IMR-90 (cell line): ENCODE data around the gene SLC7A9. TPM values are rescaled to one million over a fixed set of nuclear protein-coding genes. Genes with fewer than 3 reads are reported as not detected.

Experiments
- ATAC-seq: fragments of 200-7000 bp; cut with Tn5 transposase; 2 replicates; pipeline ENCODE4 v1.9.1; 2020; ENCODE audit warnings: low read depth, mild to moderate bottlenecking, moderate library complexity
- BruUV-seq: library from RNA; stranded (reverse); fragments of 400-500 nt; replicated peaks from 2 replicates; lab custom pipeline; 2021; lab: Mats Ljungman, UMichigan
- CTCF ChIA-PET: fragments of 300-600 bp; formaldehyde crosslinking; extraction: SDS; loops from one replicate; lab custom pipeline; 2021; ENCODE audit warnings: antibody characterized with exemption; lab: Yijun Ruan, JAX
- POLR2A ChIA-PET: fragments of 300-600 bp; sonication (Branson Sonifier 250); formaldehyde crosslinking; loops from one replicate; lab custom pipeline; 2022; ENCODE audit warnings: antibody characterized with exemption; ENCODE audit not compliant: unreplicated experiment; lab: Charles Lee
- DNase-seq: peaks from one replicate; pipeline ENCODE4 v3.0.0; 2013
- H2AFZ ChIP-seq: replicated peaks from 2 replicates; pipeline ENCODE3; 2013; ENCODE audit warnings: low read length, mild to moderate bottlenecking; ENCODE audit not compliant: poor library complexity
- H2AK5ac ChIP-seq: 2 replicates; pipeline ENCODE4 v1.6.1; 2013; ENCODE audit warnings: low read depth, low read length, inconsistent platforms
- H2AK9ac ChIP-seq: replicated peaks from 2 replicates; pipeline ENCODE3; 2013; ENCODE audit warnings: mild to moderate bottlenecking, low read depth, low read length, moderate library complexity; ENCODE audit not compliant: poor library complexity
- H2BK120ac ChIP-seq: 2 replicates; pipeline ENCODE4 v1.6.1; 2013; ENCODE audit warnings: low read depth, low read length, inconsistent platforms
- H2BK15ac ChIP-seq: 3 replicates; pipeline ENCODE4 v1.6.1; 2013; ENCODE audit warnings: low read depth, low read length, inconsistent platforms
- H2BK20ac ChIP-seq: 2 replicates; pipeline ENCODE4 v1.6.1; 2013; ENCODE audit warnings: low read depth, mild to moderate bottlenecking, inconsistent platforms, low read length, moderate library complexity
- H2BK5ac ChIP-seq: 2 replicates; pipeline ENCODE4 v1.6.1; 2013; ENCODE audit warnings: mild to moderate bottlenecking, low read depth, low read length, inconsistent platforms; ENCODE audit not compliant: poor library complexity, severe bottlenecking
- H3K14ac ChIP-seq: replicated peaks from 2 replicates; pipeline ENCODE4 v1.6.1; 2013; ENCODE audit warnings: low read depth, low read length, inconsistent platforms
- H3K18ac ChIP-seq: 2 replicates; pipeline ENCODE4 v1.6.1; 2013; ENCODE audit warnings: low read depth, low read length, control low read depth
- H3K23ac ChIP-seq: 2 replicates; pipeline ENCODE4 v1.6.1; 2013; ENCODE audit warnings: low read depth, low read length, inconsistent platforms
- H3K27ac ChIP-seq: 2 replicates; pipeline ENCODE4 v1.5.1; 2013; ENCODE audit warnings: mild to moderate bottlenecking, control low read depth, low read length; ENCODE audit not compliant: insufficient read depth
- H3K27me3 ChIP-seq: 2 replicates; pipeline ENCODE4 v1.6.1; 2013; ENCODE audit warnings: low read length; ENCODE audit not compliant: control insufficient read depth, insufficient read depth
- H3K36me3 ChIP-seq: 2 replicates; pipeline ENCODE4 v1.6.1; 2013; ENCODE audit warnings: low read length, mixed read lengths; ENCODE audit not compliant: control insufficient read depth, insufficient read depth
- H3K4ac ChIP-seq: 2 replicates; pipeline ENCODE4 v1.6.1; 2013; ENCODE audit warnings: low read depth, low read length, inconsistent platforms
- H3K4me1 ChIP-seq: 2 replicates; pipeline ENCODE4 v1.6.1; 2013; ENCODE audit warnings: low read length, mixed read lengths; ENCODE audit not compliant: control insufficient read depth, insufficient read depth
- H3K4me2 ChIP-seq: 2 replicates; pipeline ENCODE4 v1.6.1; 2013; ENCODE audit warnings: low read depth, mild to moderate bottlenecking, control low read depth, low read length, moderate library complexity
- H3K4me3 ChIP-seq: 2 replicates; pipeline ENCODE4 v1.5.1; 2013; ENCODE audit warnings: low read depth, mild to moderate bottlenecking, control low read depth, low read length, moderate library complexity; ENCODE audit not compliant: insufficient read depth
- H3K56ac ChIP-seq: 2 replicates; pipeline ENCODE4 v1.6.1; 2013; ENCODE audit warnings: low read length, inconsistent platforms; ENCODE audit not compliant: insufficient read depth; ENCODE audit errors: extremely low read depth
- H3K79me1 ChIP-seq, 2 experiments: 2 replicates each; pipeline ENCODE4 v1.6.1; 2013; ENCODE audit warnings: low read length in 2 of 2, inconsistent platforms in 1 of 2, low read depth in 1 of 2
- H3K9ac ChIP-seq: 2 replicates; pipeline ENCODE4 v1.6.1; 2013; ENCODE audit warnings: low read depth, low read length, control low read depth
- H3K9me1 ChIP-seq: 2 replicates; pipeline ENCODE4 v1.6.1; 2013; ENCODE audit warnings: low read length, inconsistent platforms; ENCODE audit not compliant: insufficient read depth
- H3K9me3 ChIP-seq: 2 replicates; pipeline ENCODE4 v1.6.1; 2013; ENCODE audit warnings: low read length; ENCODE audit not compliant: control insufficient read depth, insufficient read depth
- H4K20me1 ChIP-seq: 2 replicates; pipeline ENCODE4 v1.6.1; 2013; ENCODE audit warnings: low read length, inconsistent platforms; ENCODE audit not compliant: insufficient read depth
- H4K5ac ChIP-seq: 2 replicates; pipeline ENCODE4 v1.6.1; 2013; ENCODE audit warnings: mild to moderate bottlenecking, low read depth, low read length, control low read depth
- H4K8ac ChIP-seq, 2 experiments: 2 replicates each; pipeline ENCODE4 v1.6.1; 2013; ENCODE audit warnings: low read depth in 2 of 2, low read length in 2 of 2, control low read depth in 1 of 2, inconsistent platforms in 1 of 2
- H4K91ac ChIP-seq: 2 replicates; pipeline ENCODE4 v1.6.1; 2013; ENCODE audit warnings: low read depth, low read length, inconsistent platforms; ENCODE audit not compliant: insufficient read depth
- BHLHE40 ChIP-seq: fragments of 150-350 bp; IDR thresholded peaks from 2 replicates; pipeline ENCODE4 v1.6.1; 2016; ENCODE audit warnings: mild to moderate bottlenecking, low read depth, low read length
- CEBPB ChIP-seq: IDR thresholded peaks from 2 replicates; pipeline ENCODE4 v1.6.1; 2012; ENCODE audit warnings: low read depth, low read length, improper control_type of control experiment
- ELK1 ChIP-seq: fragments of 150-350 bp; IDR thresholded peaks from 2 replicates; pipeline ENCODE4 v1.6.1; 2016; ENCODE audit warnings: low read depth, mild to moderate bottlenecking, low read length, moderate library complexity, borderline replicate concordance
- FOS ChIP-seq: fragments of 150-350 bp; IDR thresholded peaks from 2 replicates; pipeline ENCODE4 v1.6.1; 2016; ENCODE audit warnings: low read depth, low read length
- MAFK ChIP-seq: IDR thresholded peaks from 2 replicates; pipeline ENCODE4 v1.6.1; 2012; ENCODE audit warnings: low read depth, low read length, improper control_type of control experiment
- MXI1 ChIP-seq: IDR thresholded peaks from 2 replicates; pipeline ENCODE4 v1.6.1; 2012; ENCODE audit warnings: low read depth, mild to moderate bottlenecking, low read length, moderate library complexity, borderline replicate concordance
- NFE2L2 ChIP-seq: fragments of 150-350 bp; IDR thresholded peaks from 2 replicates; pipeline ENCODE4 v1.6.1; 2016; ENCODE audit warnings: low read depth, mild to moderate bottlenecking, low read length
- RAD21 ChIP-seq: IDR thresholded peaks from 2 replicates; pipeline ENCODE4 v1.6.1; 2012; ENCODE audit warnings: low read length, improper control_type of control experiment
- RCOR1 ChIP-seq: IDR thresholded peaks from 2 replicates; pipeline ENCODE4 v1.6.1; 2012; ENCODE audit warnings: mild to moderate bottlenecking, low read length, improper control_type of control experiment; ENCODE audit not compliant: insufficient replicate concordance
- RFX5 ChIP-seq: IDR thresholded peaks from 2 replicates; pipeline ENCODE4 v1.8.0; 2012; ENCODE audit warnings: low read depth, mild to moderate bottlenecking, low read length, moderate library complexity
- SMC3 ChIP-seq: fragments of 150-350 bp; IDR thresholded peaks from 2 replicates; pipeline ENCODE4 v1.6.1; 2016; ENCODE audit warnings: low read depth, mild to moderate bottlenecking, antibody characterized with exemption, low read length, moderate library complexity
- USF2 ChIP-seq: fragments of 150-350 bp; IDR thresholded peaks from 2 replicates; pipeline ENCODE4 v1.6.1; 2017; ENCODE audit warnings: mild to moderate bottlenecking, antibody characterized with exemption, low read length, low read depth
- WGBS, 2 experiments: methylation state at CpG; one replicate each; pipeline versions ENCODE4 v1.1.5 to v1.1.7; 2013; ENCODE audit warnings: missing lambda C conversion rate in 2 of 2; ENCODE audit not compliant: insufficient read length in 1 of 2; ENCODE audit errors: extremely low coverage in 2 of 2; 5-methylcytosine and 5-hydroxymethylcytosine counted together
- dilution Hi-C: fragments of 300-500 bp; cut with HindIII; formaldehyde crosslinking; loops from one replicate; pipeline ENCODE4 v1.14.3; 2018; ENCODE audit warnings: low sequenced_read_pairs; ENCODE audit not compliant: unreplicated experiment
- in situ Hi-C: fragments of 300-500 bp; cut with MboI; formaldehyde crosslinking; loops from 3 replicates; pipeline ENCODE4 v1.14.3; 2019; ENCODE audit warnings: low sequenced_read_pairs, inconsistent platforms, mixed read lengths
- intact Hi-C: fragments of 100-400 bp; cut with micrococcal nuclease; formaldehyde crosslinking; loops from 2 replicates; pipeline ENCODE4 v1.10.0; 2022
- polyA plus RNA-seq, 3 experiments: library from polyadenylated mRNA; depleted of rRNA; stranded (reverse); fragments of >200 nt; gene quantifications; 2 replicates each; pipeline ENCODE4 v1.2.3, GENCODE V29; 2012; ENCODE audit warnings: low replicate concordance in 1 of 3
- total RNA-seq: library from RNA; depleted of rRNA; stranded (reverse); fragments of >200 nt; gene quantifications from 2 replicates; pipeline ENCODE4 v1.2.3, GENCODE V29; 2012

Gene SLC7A9
- total and polyA plus RNA-seq, 2 of the 4 experiments (the other 2 are of a cell fraction): not detected

DNA sequence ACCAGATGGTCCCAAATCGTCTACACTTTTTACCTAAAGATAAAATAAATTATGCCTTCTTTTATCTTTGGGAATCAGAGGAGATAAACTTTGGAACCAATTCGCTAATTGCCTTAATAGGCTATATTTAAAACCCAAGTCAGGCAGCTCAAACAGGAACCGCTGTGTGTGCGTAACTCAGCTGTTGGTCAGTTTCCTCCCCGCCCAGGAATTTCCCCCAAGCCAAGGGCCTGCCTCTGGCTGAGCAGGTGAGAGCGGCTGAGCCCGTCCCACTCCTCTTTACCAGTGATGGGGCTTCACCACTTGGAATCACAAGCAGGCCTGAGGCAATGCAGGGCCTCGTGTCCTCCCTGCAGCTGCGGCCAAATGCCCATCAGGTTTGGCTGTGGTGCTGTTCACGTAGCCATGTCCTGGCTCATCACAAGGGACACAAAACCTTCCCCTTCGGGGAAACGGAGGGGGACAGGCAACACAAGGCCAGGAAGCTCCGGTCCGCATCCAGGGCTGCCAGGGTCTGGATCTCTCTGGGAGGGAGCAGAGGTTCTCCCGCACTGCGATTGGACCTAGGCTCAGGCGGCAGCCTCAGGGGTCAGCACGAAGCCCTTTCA lies 503 bp upstream of the SLC7A9 start:
- Histone ChIP-seq H4K8ac (no peak overlapping the region), H3K4me3 (no peak overlapping the region), H3K4me2 (no peak overlapping the region), H3K9ac (no peak overlapping the region), H2BK120ac (no peak overlapping the region), H3K14ac (no peak overlapping the region), H3K9me3 (no peaks in the 10 kb centered on the region), H3K27me3 (no peaks in the 10 kb centered on the region), H2BK15ac (no peak overlapping the region), H2BK20ac (no peak overlapping the region), H3K79me1 (no peaks in the 10 kb centered on the region), H3K4me1 (no peaks in the 10 kb centered on the region), H2AK5ac (no peak overlapping the region), H3K4ac (no peak overlapping the region), H3K56ac (no peak overlapping the region), H4K91ac (no peak overlapping the region), H3K18ac (no peak overlapping the region), H2AK9ac (no peak overlapping the region), H4K5ac (no peak overlapping the region), H2BK5ac (no peak overlapping the region), H3K36me3 (no peaks in the 10 kb centered on the region), H2AFZ (no peak overlapping the region), H3K9me1 (no peaks in the 10 kb centered on the region), H3K27ac (no peak overlapping the region), H3K23ac (no peak overlapping the region), H4K20me1 (no peaks in the 10 kb centered on the region)
- ATAC-seq (no peak), DNase-seq (no peak)
- CTCF ChIA-PET: no interaction called here
- intact Hi-C loops (no loop called here), in situ Hi-C loops (no loop called here), dilution Hi-C loops (no loop called here)
- 63% methylated on average over 9 of the region's 18 CpGs; no CpG with 5 or more reads in 1 of the 2 experiments for WGBS, 2 experiments
- BruUV-seq: no TSS peak
- POLR2A ChIA-PET: no interaction called here
- no peak for TF ChIP-seq MAFK
- TF ChIP-seq RFX5: no peak
- TF ChIP-seq MXI1: no peak
- no peak for TF ChIP-seq RCOR1
- no peak for TF ChIP-seq SMC3
- no peak for TF ChIP-seq CEBPB
- no peak for TF ChIP-seq FOS
- no peak for TF ChIP-seq ELK1
- no peak for TF ChIP-seq RAD21
- TF ChIP-seq BHLHE40: no peak
- no peak for TF ChIP-seq USF2
- no peak for TF ChIP-seq NFE2L2
